Stimulated activated CD4-positive, alpha-beta T cell treated with anti-CD3 and anti-CD28 coated beads, Interleukin-15, amount 100 ng/mL, for 24 hours (primary cell): Measurements from ENCODE around the gene DVL2.

Source experiments
- DNase-seq: peaks from one replicate; pipeline ENCODE4 v3.0.0-alpha.2; 2020

DVL2 gene

GRCh38 chr17:7237266-7237760 is 3.0 kb upstream of the DVL2 start:
- no peak for DNase-seq

GRCh38 chr17:7236808-7237207 is 2.5 kb upstream of the DVL2 start:
- DNase-seq: no peak

- DNase-seq: peak; percentile 20
These were observed 1.7 kb upstream of the DVL2 start for GRCh38 chr17:7235693-7236665.

GRCh38 chr17:7233701-7234082 is 625 bp downstream of the DVL2 start:
- no peak for DNase-seq

GRCh38 chr17:7232114-7232513 is 2.2 kb downstream of the DVL2 start:
- no peak for DNase-seq

GRCh38 chr17:7229504-7229903 is 4.8 kb downstream of the DVL2 start:
- DNase-seq: no peak

GRCh38 chr17:7228920-7229319 is 5.4 kb downstream of the DVL2 start:
- DNase-seq: no peak

- no peak for DNase-seq
These were observed 7.3 kb downstream of the DVL2 start for GRCh38 chr17:7226721-7227710.

GRCh38 chr17:7225711-7226331 is 8.5 kb downstream of the DVL2 start:
- peak; percentile 4 for DNase-seq

GRCh38 chr17:7224661-7225111 is 9.6 kb downstream of the DVL2 start:
- no peak for DNase-seq

GRCh38 chr17:7224110-7224509 is 10.2 kb downstream of the DVL2 start:
- DNase-seq: peak; percentile 2

- no peak for DNase-seq
These were observed 10.9 kb downstream of the DVL2 start for GRCh38 chr17:7223375-7223774.

- no peak for DNase-seq
These were observed 11.4 kb downstream of the DVL2 start for GRCh38 chr17:7222972-7223292.

GRCh38 chr17:7222093-7222971 is 12.0 kb downstream of the DVL2 start:
- peak; percentile 1 for DNase-seq

GRCh38 chr17:7221278-7222092 is 12.8 kb downstream of the DVL2 start:
- no peak for DNase-seq

GRCh38 chr17:7220593-7221277 is 13.6 kb downstream of the DVL2 start:
- DNase-seq: peak; percentile 70

GRCh38 chr17:7219812-7220592 is 14.3 kb downstream of the DVL2 start, which contains the start of the genes ACADVL and DLG4:
Gene ACADVL, plus strand, starts transcription at chr17:7219938. Its CDS starts 47 bp downstream, at chr17:7219985.
Gene DLG4, minus strand, starts transcription at chr17:7219836.
- peak; percentile 93 for DNase-seq

GRCh38 chr17:7219229-7219811 is 15.0 kb downstream of the DVL2 start:
- no peak for DNase-seq

- DNase-seq: no peak
These were observed 15.6 kb downstream of the DVL2 start for GRCh38 chr17:7218758-7219157.
